ENCODE data around the gene ZNF286A.
"Not testable (repeated sequence)": the region's sequence is repeated elsewhere in the genome, so short reads cannot be mapped to it uniquely, and the experiment has no call there.

GRCh38 chr17:15768865-15769533, 69.4 kb downstream of the ZNF286A start:
- not testable (repeated sequence) for TF ChIP-seq CTCF, POLR2A (IDR thresholded peaks at IDR 0.05)

Measured in testis (tissue), 2 donors.